A549 (cell line): ENCODE data around the gene RAB21. TPM values are rescaled to one million over a fixed set of nuclear protein-coding genes. Genes with fewer than 3 reads are reported as not detected.

Experiments
- ATAC-seq, 2 experiments: fragments of 200-7000 bp in 1 of 2; fragments of >200 bp in 1 of 2; cut with Nextera tagmentation in 1 of 2; cut with Tn5 transposase in 1 of 2; 3 replicates each; pipeline versions ENCODE4 v1.8.0 to v1.9.1; 2018 to 2020; ENCODE audit warnings: mild to moderate bottlenecking in 1 of 2, moderate library complexity in 1 of 2
- CTCF ChIA-PET: fragments of 300-600 bp; sonication (Branson Sonifier 250); formaldehyde crosslinking; extraction: SDS; loops from one replicate; lab custom pipeline; 2021; ENCODE audit warnings: antibody characterized with exemption, inconsistent platforms; lab: Yijun Ruan, JAX
- POLR2A ChIA-PET: fragments of 350-600 bp; formaldehyde crosslinking; extraction: SDS; loops from one replicate; lab custom pipeline; 2021; ENCODE audit warnings: antibody characterized with exemption, inconsistent platforms; lab: Yijun Ruan, JAX
- DNase-seq, 2 experiments: peaks; one replicate each; pipeline versions ENCODE4 v3.0.0 to v3.0.0-alpha.2; 2011 to 2016; ENCODE audit warnings: low read depth in 1 of 2, low spot score in 1 of 2
- FAIRE-seq: peaks from 2 replicates; lab custom pipeline; 2011; peaks lifted over from hg19 to GRCh38; lab: Jason Lieb, UNC
- H3K27ac ChIP-seq, 2 experiments: fragments of >200 bp; sonication (Bioruptor Twin); formaldehyde crosslinking; 3 replicates each; pipeline ENCODE4 v1.5.1; 2016 to 2017
- H3K4me1 ChIP-seq: fragments of >200 bp; sonication (Bioruptor Twin); formaldehyde crosslinking; 3 replicates; pipeline ENCODE4 v1.6.1; 2016
- H3K4me2 ChIP-seq: fragments of >200 bp; sonication (Bioruptor Twin); formaldehyde crosslinking; 3 replicates; pipeline ENCODE4 v1.6.1; 2016
- H3K4me3 ChIP-seq: fragments of >200 bp; sonication (Bioruptor Twin); formaldehyde crosslinking; 3 replicates; pipeline ENCODE4 v1.5.1; 2016
- H3K9me3 ChIP-seq: fragments of >200 bp; sonication (Bioruptor Twin); formaldehyde crosslinking; 3 replicates; pipeline ENCODE4 v1.6.1; 2016
- CHD2 ChIP-seq: fragments of 150-350 bp; IDR thresholded peaks from 2 replicates; pipeline ENCODE4 v1.6.1; 2014; ENCODE audit warnings: low read length; ENCODE audit not compliant: partially characterized antibody
- EHMT2 ChIP-seq: fragments of 200-600 bp; sonication (generic); IDR thresholded peaks from 2 replicates; pipeline ENCODE4 v1.6.1; 2016; ENCODE audit warnings: antibody characterized with exemption, low read depth, mild to moderate bottlenecking, moderate library complexity
- HOXA7 ChIP-seq: fragments of 250-450 bp; sonication (Bioruptor Pico); IDR thresholded peaks from 2 replicates; pipeline ENCODE4 v1.5.0; 2020; ENCODE audit warnings: mild to moderate bottlenecking, moderate library complexity
- HOXB5 ChIP-seq: fragments of 250-450 bp; sonication (Bioruptor Pico); IDR thresholded peaks from 2 replicates; pipeline ENCODE4 v1.5.0; 2020; ENCODE audit warnings: mild to moderate bottlenecking, moderate library complexity
- KDM5A ChIP-seq: fragments of 200-600 bp; sonication (generic); IDR thresholded peaks from 2 replicates; pipeline ENCODE4 v1.6.1; 2016; ENCODE audit warnings: antibody characterized with exemption, mild to moderate bottlenecking
- MAFK ChIP-seq: fragments of 450-650 bp; IDR thresholded peaks from 2 replicates; pipeline ENCODE4 v1.6.1; 2014; ENCODE audit not compliant: partially characterized antibody
- MAZ ChIP-seq: fragments of 150-350 bp; IDR thresholded peaks from 2 replicates; pipeline ENCODE4 v1.6.1; 2014; ENCODE audit warnings: antibody characterized with exemption, low read depth, low read length, borderline replicate concordance
- MYC ChIP-seq: IDR thresholded peaks from 2 replicates; pipeline ENCODE4 v1.6.1; 2012; ENCODE audit warnings: mild to moderate bottlenecking, inconsistent platforms, low read length, improper control_type of control experiment, borderline replicate concordance
- NR3C1 ChIP-seq: fragments of >200 bp; sonication (Bioruptor Twin); formaldehyde crosslinking; IDR thresholded peaks from 3 replicates; pipeline ENCODE4 v1.6.1; 2017
- RFX5 ChIP-seq: fragments of 450-650 bp; IDR thresholded peaks from 2 replicates; pipeline ENCODE4 v1.7.1; 2014; ENCODE audit warnings: antibody characterized with exemption, mild to moderate bottlenecking, moderate library complexity
- SMC3 ChIP-seq: fragments of >200 bp; sonication (Bioruptor Twin); formaldehyde crosslinking; IDR thresholded peaks from 3 replicates; pipeline ENCODE4 v1.6.1; 2018; ENCODE audit warnings: inconsistent platforms
- SREBF2 ChIP-seq: fragments of 450-650 bp; IDR thresholded peaks from 2 replicates; pipeline ENCODE4 v1.6.1; 2014; ENCODE audit warnings: mild to moderate bottlenecking, moderate library complexity
- TFCP2L1 ChIP-seq: fragments of 250-450 bp; sonication (Bioruptor Pico); IDR thresholded peaks from 2 replicates; pipeline ENCODE4 v1.5.0; 2021; ENCODE audit warnings: mild to moderate bottlenecking
- ZFP36 ChIP-seq: fragments of 450-650 bp; IDR thresholded peaks from 2 replicates; pipeline ENCODE4 v1.6.1; 2014; ENCODE audit warnings: borderline replicate concordance; ENCODE audit not compliant: partially characterized antibody
- ZNF302 ChIP-seq: fragments of 250-450 bp; sonication (Bioruptor Pico); IDR thresholded peaks from 2 replicates; pipeline ENCODE4 v1.9.0; 2021; ENCODE audit warnings: inconsistent platforms, mild to moderate bottlenecking, moderate library complexity
- WGBS: methylation state at CpG from one replicate; pipeline ENCODE4 v1.1.6; 2017; ENCODE audit errors: missing lambda C conversion rate; 5-methylcytosine and 5-hydroxymethylcytosine counted together
- polyA plus RNA-seq, 4 experiments: library from polyadenylated mRNA; depleted of rRNA in 3 of 4; stranded (reverse); fragments of >200 nt; fragmentation: RNase III in 1 of 4; extraction: RNeasy Plus Mini Kit Qiagen cat#74134 plus additional on column Dnase treatment in 1 of 4; gene quantifications; 2 replicates in 3 of 4; 3 replicates in 1 of 4; pipeline ENCODE4 v1.2.3, GENCODE V29; 2011 to 2017
- TF ChIP-seq, protein P1 (sequence below): fragments of 150-350 bp; IDR thresholded peaks from 2 replicates; pipeline ENCODE4 v1.6.1; 2014; ENCODE audit warnings: low read depth, mild to moderate bottlenecking, low read length
- TF ChIP-seq, protein P2 (sequence below): IDR thresholded peaks from 2 replicates; pipeline ENCODE4 v1.6.1; 2012
- TF ChIP-seq, protein P3 (sequence below): fragments of >200 bp; sonication (Bioruptor Twin); formaldehyde crosslinking; IDR thresholded peaks from 3 replicates; pipeline ENCODE4 v1.6.1; 2016
- TF ChIP-seq, protein P4 (sequence below): fragments of 200-600 bp; sonication (generic); IDR thresholded peaks from 2 replicates; pipeline ENCODE4 v1.6.1; 2016; ENCODE audit warnings: antibody characterized with exemption, mild to moderate bottlenecking, moderate library complexity

RAB21 gene
- polyA plus RNA-seq, 2 of the 4 experiments (the other 2 are of a cell fraction) = 33.1 to 33.3 TPM

DNA sequence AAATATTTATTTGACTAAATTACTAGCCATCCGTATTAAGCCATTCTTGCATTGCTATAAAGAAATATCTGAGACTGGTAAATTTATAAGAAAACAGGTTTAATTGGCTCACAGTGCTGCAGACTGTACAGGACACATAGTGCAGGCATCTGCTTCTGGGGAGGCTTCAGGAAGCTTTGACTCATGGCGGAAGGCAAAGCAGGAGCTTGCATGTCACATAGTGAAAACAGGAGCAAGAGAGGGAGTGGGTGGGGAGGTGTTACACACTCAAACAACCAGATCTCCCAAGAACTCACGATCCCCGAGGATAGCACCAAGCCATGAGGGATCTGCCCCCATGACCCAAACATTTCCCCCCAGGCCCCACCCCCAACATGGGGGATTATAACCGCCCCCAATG lies 26.7 kb upstream of the RAB21 start:
- Histone ChIP-seq H3K4me1 (no peaks in the 10 kb centered on the region), H3K4me2 (no peak overlapping the region), H3K9me3 (no peaks in the 10 kb centered on the region), H3K27ac (no peak overlapping the region), H3K4me3 (no peak overlapping the region)
- ChIA-PET POLR2A (interaction anchor here (0.9 kb wide), 1 partner anchor 42 kb away, joined by 4 read pairs; the partner anchor contains the start of gene TMEM19), CTCF (no interaction called here)
- DNase-seq = no peak
- no peak for ATAC-seq
- WGBS = 65% methylated on average over 5 of the region's 5 CpGs
- TF ChIP-seq TFCP2L1 (no peak), MYC (no peak), RFX5 (no peak), HOXB5 (no peak), MAFK (no peak), NR3C1 (no peak), CHD2 (no peak), EHMT2 (no peak), ZNF302 (CRISPR knock-in tag) (no peak), HOXA7 (CRISPR knock-in tag) (no peak), SREBF2 (no peak), ZFP36 (no peak)
- TF ChIP-seq, protein P1, sequence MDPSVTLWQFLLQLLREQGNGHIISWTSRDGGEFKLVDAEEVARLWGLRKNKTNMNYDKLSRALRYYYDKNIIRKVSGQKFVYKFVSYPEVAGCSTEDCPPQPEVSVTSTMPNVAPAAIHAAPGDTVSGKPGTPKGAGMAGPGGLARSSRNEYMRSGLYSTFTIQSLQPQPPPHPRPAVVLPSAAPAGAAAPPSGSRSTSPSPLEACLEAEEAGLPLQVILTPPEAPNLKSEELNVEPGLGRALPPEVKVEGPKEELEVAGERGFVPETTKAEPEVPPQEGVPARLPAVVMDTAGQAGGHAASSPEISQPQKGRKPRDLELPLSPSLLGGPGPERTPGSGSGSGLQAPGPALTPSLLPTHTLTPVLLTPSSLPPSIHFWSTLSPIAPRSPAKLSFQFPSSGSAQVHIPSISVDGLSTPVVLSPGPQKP = no peak
- TF ChIP-seq, protein P2, sequence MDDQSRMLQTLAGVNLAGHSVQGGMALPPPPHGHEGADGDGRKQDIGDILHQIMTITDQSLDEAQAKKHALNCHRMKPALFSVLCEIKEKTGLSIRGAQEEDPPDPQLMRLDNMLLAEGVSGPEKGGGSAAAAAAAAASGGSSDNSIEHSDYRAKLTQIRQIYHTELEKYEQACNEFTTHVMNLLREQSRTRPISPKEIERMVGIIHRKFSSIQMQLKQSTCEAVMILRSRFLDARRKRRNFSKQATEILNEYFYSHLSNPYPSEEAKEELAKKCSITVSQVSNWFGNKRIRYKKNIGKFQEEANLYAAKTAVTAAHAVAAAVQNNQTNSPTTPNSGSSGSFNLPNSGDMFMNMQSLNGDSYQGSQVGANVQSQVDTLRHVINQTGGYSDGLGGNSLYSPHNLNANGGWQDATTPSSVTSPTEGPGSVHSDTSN = no peak
- FAIRE-seq = no peak

DNA sequence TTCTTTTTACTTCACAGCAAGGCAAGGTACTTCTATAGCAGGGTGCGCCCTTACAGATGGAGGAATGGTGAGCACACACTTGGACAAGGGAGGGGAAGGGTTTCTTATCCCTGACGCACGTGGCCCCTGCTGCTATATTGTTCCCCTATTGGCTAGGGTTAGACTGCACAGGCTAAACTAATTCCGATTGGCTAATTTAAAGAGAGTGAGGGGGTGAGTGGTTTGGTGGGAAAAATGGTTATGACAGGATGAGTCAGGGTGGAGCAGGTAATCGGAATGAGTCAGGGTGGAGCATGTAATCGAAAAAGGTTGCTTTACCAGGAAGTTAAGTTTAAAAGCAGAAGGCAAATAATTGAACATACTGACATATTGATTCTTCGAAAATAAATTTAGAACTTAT lies 23.7 kb upstream of the RAB21 start:
- CTCF ChIA-PET = interaction anchor here (1.2 to 1.8 kb wide), 2 partner anchors 14 to 16 kb away, joined by 3 to 6 read pairs; no protein-coding TSS in a partner anchor
- DNase-seq = no peak

More for the DNA sequence above, 23.7 kb upstream of the RAB21 start:
- FAIRE-seq (no peak), ATAC-seq (no peak)
- Histone ChIP-seq H3K9me3 (no peaks in the 10 kb centered on the region), H3K4me2 (no peak overlapping the region), H3K27ac (no peak overlapping the region), H3K4me3 (no peak overlapping the region), H3K4me1 (no peaks in the 10 kb centered on the region)
- TF ChIP-seq MAZ (no peak), HOXA7 (CRISPR knock-in tag) (no peak), EHMT2 (no peak), TFCP2L1 (no peak), SMC3 (no peak), HOXB5 (no peak), KDM5A (no peak)
- TF ChIP-seq, protein P3, sequence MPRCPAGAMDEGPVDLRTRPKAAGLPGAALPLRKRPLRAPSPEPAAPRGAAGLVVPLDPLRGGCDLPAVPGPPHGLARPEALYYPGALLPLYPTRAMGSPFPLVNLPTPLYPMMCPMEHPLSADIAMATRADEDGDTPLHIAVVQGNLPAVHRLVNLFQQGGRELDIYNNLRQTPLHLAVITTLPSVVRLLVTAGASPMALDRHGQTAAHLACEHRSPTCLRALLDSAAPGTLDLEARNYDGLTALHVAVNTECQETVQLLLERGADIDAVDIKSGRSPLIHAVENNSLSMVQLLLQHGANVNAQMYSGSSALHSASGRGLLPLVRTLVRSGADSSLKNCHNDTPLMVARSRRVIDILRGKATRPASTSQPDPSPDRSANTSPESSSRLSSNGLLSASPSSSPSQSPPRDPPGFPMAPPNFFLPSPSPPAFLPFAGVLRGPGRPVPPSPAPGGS = no peak
- TF ChIP-seq, protein P4, sequence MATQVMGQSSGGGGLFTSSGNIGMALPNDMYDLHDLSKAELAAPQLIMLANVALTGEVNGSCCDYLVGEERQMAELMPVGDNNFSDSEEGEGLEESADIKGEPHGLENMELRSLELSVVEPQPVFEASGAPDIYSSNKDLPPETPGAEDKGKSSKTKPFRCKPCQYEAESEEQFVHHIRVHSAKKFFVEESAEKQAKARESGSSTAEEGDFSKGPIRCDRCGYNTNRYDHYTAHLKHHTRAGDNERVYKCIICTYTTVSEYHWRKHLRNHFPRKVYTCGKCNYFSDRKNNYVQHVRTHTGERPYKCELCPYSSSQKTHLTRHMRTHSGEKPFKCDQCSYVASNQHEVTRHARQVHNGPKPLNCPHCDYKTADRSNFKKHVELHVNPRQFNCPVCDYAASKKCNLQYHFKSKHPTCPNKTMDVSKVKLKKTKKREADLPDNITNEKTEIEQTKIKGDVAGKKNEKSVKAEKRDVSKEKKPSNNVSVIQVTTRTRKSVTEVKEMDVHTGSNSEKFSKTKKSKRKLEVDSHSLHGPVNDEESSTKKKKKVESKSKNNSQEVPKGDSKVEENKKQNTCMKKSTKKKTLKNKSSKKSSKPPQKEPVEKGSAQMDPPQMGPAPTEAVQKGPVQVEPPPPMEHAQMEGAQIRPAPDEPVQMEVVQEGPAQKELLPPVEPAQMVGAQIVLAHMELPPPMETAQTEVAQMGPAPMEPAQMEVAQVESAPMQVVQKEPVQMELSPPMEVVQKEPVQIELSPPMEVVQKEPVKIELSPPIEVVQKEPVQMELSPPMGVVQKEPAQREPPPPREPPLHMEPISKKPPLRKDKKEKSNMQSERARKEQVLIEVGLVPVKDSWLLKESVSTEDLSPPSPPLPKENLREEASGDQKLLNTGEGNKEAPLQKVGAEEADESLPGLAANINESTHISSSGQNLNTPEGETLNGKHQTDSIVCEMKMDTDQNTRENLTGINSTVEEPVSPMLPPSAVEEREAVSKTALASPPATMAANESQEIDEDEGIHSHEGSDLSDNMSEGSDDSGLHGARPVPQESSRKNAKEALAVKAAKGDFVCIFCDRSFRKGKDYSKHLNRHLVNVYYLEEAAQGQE = no peak
- POLR2A ChIA-PET = interaction anchor here (0.9 kb wide), 1 partner anchor 23 kb away, joined by 3 read pairs; no protein-coding TSS in a partner anchor
- 59% methylated on average over 7 of the region's 7 CpGs for WGBS
